Astrocyte (in vitro differentiated cells and primary cell): ENCODE measurements around the gene HBP1. TPM values are rescaled to one million over a fixed set of nuclear protein-coding genes. Genes with fewer than 3 reads are reported as not detected.
A peak's percentile ranks its signal among the peaks of the same experiment; 100 is the strongest.

Experiments used
- DNase-seq: peaks from one replicate; pipeline ENCODE4 v3.0.0-alpha.2; 2010; ENCODE audit warnings: low read depth
- FAIRE-seq: peaks from 2 replicates; lab custom pipeline; 2011; peaks lifted over from hg19 to GRCh38; lab: Jason Lieb, UNC
- H2AFZ ChIP-seq: 2 replicates; pipeline ENCODE4 v1.6.0; 2012; ENCODE audit warnings: low read depth, low read length, inconsistent platforms
- H3K27ac ChIP-seq: 2 replicates; pipeline ENCODE4 v1.5.1; 2011; ENCODE audit warnings: low read depth, low read length, inconsistent platforms
- H3K27me3 ChIP-seq: 2 replicates; pipeline ENCODE4 v1.6.0; 2011; ENCODE audit warnings: low read length, inconsistent platforms; ENCODE audit not compliant: insufficient read depth
- H3K36me3 ChIP-seq: 2 replicates; pipeline ENCODE4 v1.5.1; 2011; ENCODE audit warnings: low read length, inconsistent platforms; ENCODE audit not compliant: insufficient read depth
- H3K4me1 ChIP-seq: 2 replicates; pipeline ENCODE4 v1.5.1; 2011; ENCODE audit warnings: low read length, inconsistent platforms; ENCODE audit not compliant: insufficient read depth
- H3K4me2 ChIP-seq: 2 replicates; pipeline ENCODE4 v1.6.0; 2012; ENCODE audit warnings: low read length, inconsistent platforms
- H3K4me3 ChIP-seq: 2 replicates; pipeline ENCODE4 v1.5.1; 2011; ENCODE audit warnings: low read depth, mild to moderate bottlenecking, low read length, inconsistent platforms; ENCODE audit not compliant: insufficient read depth
- H3K79me2 ChIP-seq: 2 replicates; pipeline ENCODE4 v1.6.0; 2012; ENCODE audit warnings: mild to moderate bottlenecking, low read length, inconsistent platforms; ENCODE audit not compliant: insufficient read depth
- H3K9ac ChIP-seq: 2 replicates; pipeline ENCODE4 v1.6.0; 2012; ENCODE audit warnings: mild to moderate bottlenecking, low read length, inconsistent platforms
- H3K9me3 ChIP-seq: 2 replicates; pipeline ENCODE4 v1.5.1; 2012; ENCODE audit warnings: low read depth, mild to moderate bottlenecking, low read length, inconsistent platforms; ENCODE audit not compliant: insufficient read depth
- H4K20me1 ChIP-seq: 2 replicates; pipeline ENCODE4 v1.6.0; 2012; ENCODE audit warnings: low read length, inconsistent platforms; ENCODE audit not compliant: insufficient read depth
- H3K27ac Mint-ChIP-seq: one replicate; pipeline ENCODE4 v1.8.0; 2021; ENCODE audit warnings: mild to moderate bottlenecking, mixed read lengths; ENCODE audit not compliant: unreplicated experiment
- H3K27me3 Mint-ChIP-seq: one replicate; pipeline ENCODE4 v1.8.0; 2021; ENCODE audit warnings: low read depth, mixed read lengths; ENCODE audit not compliant: unreplicated experiment
- H3K36me3 Mint-ChIP-seq: one replicate; pipeline ENCODE4 v1.8.0; 2021; ENCODE audit warnings: low read depth, mixed read lengths; ENCODE audit not compliant: unreplicated experiment
- H3K4me1 Mint-ChIP-seq: one replicate; pipeline ENCODE4 v1.8.0; 2021; ENCODE audit warnings: low read depth, mixed read lengths; ENCODE audit not compliant: unreplicated experiment
- H3K4me3 Mint-ChIP-seq: one replicate; pipeline ENCODE4 v1.8.0; 2021; ENCODE audit warnings: mild to moderate bottlenecking, moderate library complexity, mixed read lengths; ENCODE audit not compliant: unreplicated experiment
- H3K9me3 Mint-ChIP-seq: one replicate; pipeline ENCODE4 v1.8.0; 2021; ENCODE audit warnings: mild to moderate bottlenecking, mixed read lengths; ENCODE audit not compliant: unreplicated experiment
- EZH2 ChIP-seq: IDR thresholded peaks from 2 replicates; pipeline ENCODE4 v1.6.1; 2012; ENCODE audit warnings: mild to moderate bottlenecking, low read length, inconsistent platforms; ENCODE audit not compliant: insufficient read depth
- total RNA-seq: library from RNA; stranded (reverse); gene quantifications from 2 replicates; pipeline ENCODE4 v1.2.1, GENCODE V29; 2021
- TF ChIP-seq, protein P1 (sequence below): IDR thresholded peaks from 2 replicates; pipeline ENCODE4 v1.5.1; 2011; ENCODE audit warnings: low read depth, mild to moderate bottlenecking, inconsistent platforms, low read length, moderate library complexity; ENCODE audit not compliant: insufficient read depth

HBP1 gene
- total RNA-seq, 1 donor from 2014 or later = 46.2 TPM

DNA sequence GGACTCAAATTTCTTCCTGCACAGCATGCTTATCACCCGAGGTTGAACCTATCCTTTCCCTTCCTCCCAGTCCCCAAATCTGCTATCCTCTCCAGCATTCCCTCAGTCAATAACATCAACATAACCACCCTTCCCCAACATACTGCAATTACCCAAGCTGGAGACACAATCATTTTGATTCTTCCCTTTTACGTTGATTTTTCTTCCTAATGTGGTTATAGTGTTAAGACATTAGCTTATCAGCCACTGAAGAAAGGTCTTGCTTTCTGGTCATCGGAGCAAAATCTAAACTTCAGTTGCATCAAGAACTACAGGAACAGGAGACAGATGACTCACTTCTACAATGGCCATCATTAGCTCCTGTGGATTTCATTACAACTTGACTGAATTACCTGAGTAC, 3.5 kb upstream of the HBP1 start:
- H3K9me3 Mint-ChIP-seq = no peaks in the 10 kb centered on the region
- Histone ChIP-seq H2AFZ (no peak overlapping the region), H3K27ac (no peak overlapping the region), H3K79me2 (peaks cover 5% of the 10 kb centered on the region), H3K4me3 (no peak overlapping the region), H3K27me3 (no peaks in the 10 kb centered on the region), H3K36me3 (no peaks in the 10 kb centered on the region), H3K9ac (no peak overlapping the region), H4K20me1 (peaks cover 6% of the 10 kb centered on the region), H3K4me1 (peaks cover 2% of the 10 kb centered on the region), H3K4me2 (no peak overlapping the region), H3K9me3 (no peaks in the 10 kb centered on the region)
- DNase-seq (no peak), FAIRE-seq (no peak)
- H3K36me3 Mint-ChIP-seq = no peaks in the 10 kb centered on the region
- no peaks in the 10 kb centered on the region for H3K27me3 Mint-ChIP-seq
- H3K27ac Mint-ChIP-seq = no peak overlapping the region
- no peak for TF ChIP-seq EZH2
- TF ChIP-seq, protein P1, sequence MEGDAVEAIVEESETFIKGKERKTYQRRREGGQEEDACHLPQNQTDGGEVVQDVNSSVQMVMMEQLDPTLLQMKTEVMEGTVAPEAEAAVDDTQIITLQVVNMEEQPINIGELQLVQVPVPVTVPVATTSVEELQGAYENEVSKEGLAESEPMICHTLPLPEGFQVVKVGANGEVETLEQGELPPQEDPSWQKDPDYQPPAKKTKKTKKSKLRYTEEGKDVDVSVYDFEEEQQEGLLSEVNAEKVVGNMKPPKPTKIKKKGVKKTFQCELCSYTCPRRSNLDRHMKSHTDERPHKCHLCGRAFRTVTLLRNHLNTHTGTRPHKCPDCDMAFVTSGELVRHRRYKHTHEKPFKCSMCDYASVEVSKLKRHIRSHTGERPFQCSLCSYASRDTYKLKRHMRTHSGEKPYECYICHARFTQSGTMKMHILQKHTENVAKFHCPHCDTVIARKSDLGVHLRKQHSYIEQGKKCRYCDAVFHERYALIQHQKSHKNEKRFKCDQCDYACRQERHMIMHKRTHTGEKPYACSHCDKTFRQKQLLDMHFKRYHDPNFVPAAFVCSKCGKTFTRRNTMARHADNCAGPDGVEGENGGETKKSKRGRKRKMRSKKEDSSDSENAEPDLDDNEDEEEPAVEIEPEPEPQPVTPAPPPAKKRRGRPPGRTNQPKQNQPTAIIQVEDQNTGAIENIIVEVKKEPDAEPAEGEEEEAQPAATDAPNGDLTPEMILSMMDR = no peak
- no peaks in the 10 kb centered on the region for H3K4me1 Mint-ChIP-seq
- no peak overlapping the region for H3K4me3 Mint-ChIP-seq

DNA sequence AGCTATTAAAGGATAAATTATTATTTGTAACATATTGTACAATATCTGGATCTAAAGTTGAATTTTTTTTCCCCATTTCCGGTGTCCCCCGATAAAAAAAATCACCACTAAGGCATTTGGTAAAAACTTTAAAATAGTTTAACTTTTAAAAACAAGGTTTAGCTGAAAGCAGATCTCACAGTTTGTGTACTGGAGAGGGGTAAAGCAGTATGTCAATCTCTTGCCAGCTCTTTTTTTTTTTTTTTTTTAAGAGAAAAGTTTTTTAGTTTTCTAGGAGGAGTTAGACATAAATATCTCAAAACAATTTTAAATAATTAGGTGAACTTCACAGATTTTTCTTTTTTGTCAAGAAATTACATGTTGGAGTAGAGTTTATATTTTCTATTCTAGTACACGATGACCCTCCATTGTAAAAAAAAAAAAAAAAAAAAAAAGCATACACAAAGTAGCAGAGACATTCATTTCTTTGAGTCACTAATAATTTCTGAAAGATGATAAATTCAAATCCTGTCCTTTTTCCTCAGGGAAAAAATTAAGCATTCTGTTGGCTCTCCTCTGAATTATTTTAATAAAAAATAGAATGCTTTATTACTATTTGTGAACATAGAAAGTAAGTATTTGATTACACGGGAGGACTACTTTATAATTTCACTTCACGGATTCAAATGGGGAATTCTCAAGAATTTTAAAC, 1.9 kb upstream of the HBP1 start:
- H3K4me3 Mint-ChIP-seq = peak overlapping the region; percentile 89
- FAIRE-seq (no peak), DNase-seq (no peak)
- peak overlapping the region; percentile 51 for H2AFZ ChIP-seq
- H3K36me3 Mint-ChIP-seq = no peaks in the 10 kb centered on the region
- peak overlapping the region; percentile 99 for H3K27ac Mint-ChIP-seq
- no peaks in the 10 kb centered on the region for H3K9me3 Mint-ChIP-seq
- H3K36me3 ChIP-seq = no peaks in the 10 kb centered on the region
- H3K27me3 ChIP-seq = no peaks in the 10 kb centered on the region
- peak overlapping the region; percentile 95 for H3K4me2 ChIP-seq
- H3K79me2 ChIP-seq = peaks cover 18% of the 10 kb centered on the region
- peak overlapping the region; percentile 97 for H3K9ac ChIP-seq
- peaks cover 2% of the 10 kb centered on the region for H3K4me1 ChIP-seq
- no peaks in the 10 kb centered on the region for H3K27me3 Mint-ChIP-seq
- H4K20me1 ChIP-seq = peaks cover 16% of the 10 kb centered on the region
- peak overlapping the region; percentile 99 for H3K27ac ChIP-seq
- no peak for TF ChIP-seq EZH2
- H3K4me1 Mint-ChIP-seq = peaks cover 5% of the 10 kb centered on the region
- peak overlapping the region; percentile 67 for H3K4me3 ChIP-seq
- H3K9me3 ChIP-seq = no peaks in the 10 kb centered on the region

DNA sequence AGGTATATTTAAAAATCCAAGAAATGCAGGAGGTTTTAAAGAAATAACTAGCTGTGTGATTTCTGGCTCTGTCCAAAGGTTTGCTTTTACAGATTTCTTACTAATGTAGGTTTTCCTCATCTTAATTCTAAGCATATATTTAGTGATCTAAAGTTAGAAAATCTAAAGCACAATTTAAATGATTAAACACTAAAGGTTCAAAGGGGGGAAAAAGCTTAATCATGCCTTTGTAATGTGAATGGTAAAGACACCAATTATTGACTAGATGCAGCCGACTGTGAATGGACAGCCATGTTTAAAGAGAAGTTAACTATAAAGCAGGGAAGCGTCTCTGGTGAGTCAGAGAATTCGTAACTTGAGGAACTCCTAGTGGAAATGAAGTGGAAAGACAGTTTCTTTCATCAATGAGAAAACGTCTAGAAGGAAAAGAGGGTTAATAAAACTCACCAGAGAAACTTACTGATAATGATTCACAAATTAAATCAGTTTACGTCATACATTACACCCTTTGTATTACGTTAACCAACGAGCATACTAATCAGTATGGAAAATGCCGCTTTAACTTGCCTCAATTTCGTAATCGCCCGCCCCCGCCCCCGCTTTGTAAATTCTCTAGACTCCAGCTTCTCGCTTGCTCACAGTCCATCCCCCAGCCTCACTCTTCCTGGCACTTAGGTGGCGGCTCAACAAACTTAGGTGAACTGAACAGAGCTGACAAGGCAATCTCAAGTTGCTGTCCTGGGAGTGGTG, 1.1 kb upstream of the HBP1 start:
- H2AFZ ChIP-seq = peak overlapping the region; percentile 51
- Mint-ChIP-seq H3K4me3 (peak overlapping the region; percentile 89), H3K4me1 (peaks cover 5% of the 10 kb centered on the region), H3K27me3 (no peaks in the 10 kb centered on the region), H3K27ac (peak overlapping the region; percentile 99), H3K36me3 (no peaks in the 10 kb centered on the region), H3K9me3 (no peaks in the 10 kb centered on the region)
- DNase-seq = peak; percentile 84
- H3K4me1 ChIP-seq = peaks cover 2% of the 10 kb centered on the region
- H3K36me3 ChIP-seq = no peaks in the 10 kb centered on the region
- no peak for TF ChIP-seq EZH2
- TF ChIP-seq, protein P1 = peak; percentile 64
- no peaks in the 10 kb centered on the region for H3K9me3 ChIP-seq
- FAIRE-seq = peak; percentile 58
- H3K4me3 ChIP-seq = peak overlapping the region; percentile 67
- H3K27me3 ChIP-seq = no peaks in the 10 kb centered on the region
- H3K79me2 ChIP-seq = peaks cover 26% of the 10 kb centered on the region
- peak overlapping the region; percentile 95 for H3K4me2 ChIP-seq
- H3K27ac ChIP-seq = peak overlapping the region; percentile 99
- peak overlapping the region; percentile 97 for H3K9ac ChIP-seq
- H4K20me1 ChIP-seq = peaks cover 20% of the 10 kb centered on the region
